ENCODE data around the gene CALD1.

- TF ChIP-seq MYNN (tag by site-specific recombination; IDR thresholded peaks at IDR 0.05; ENCODE audit: borderline replicate concordance) (no peak), ZNF214 (tag by site-specific recombination; IDR thresholded peaks at IDR 0.05; ENCODE audit: borderline replicate concordance) (no peak), ZNF274 (IDR thresholded peaks at IDR 0.05; ENCODE audit: low read length) (no peak), ZNF274 (tag by site-specific recombination; IDR thresholded peaks at IDR 0.05; ENCODE audit: borderline replicate concordance) (no peak), ZBTB20 (tag by site-specific recombination; IDR thresholded peaks at IDR 0.05) (no peak), ZNF768 (tag by site-specific recombination; IDR thresholded peaks at IDR 0.05) (no peak), CTCF (tag by site-specific recombination; IDR thresholded peaks at IDR 0.05) (no peak), ZNF10 (tag by site-specific recombination; IDR thresholded peaks at IDR 0.05) (no peak), ZNF121 (tag by site-specific recombination; IDR thresholded peaks at IDR 0.05) (no peak)
These were observed 108.8 kb downstream of the CALD1 start for GRCh38 chr7:134888141-134888740.

All from HEK293 (cell line).